B cell (primary cell): Measurements from ENCODE around the gene SNAP47. TPM values are rescaled to one million over a fixed set of nuclear protein-coding genes. Genes with fewer than 3 reads are reported as not detected.

Experiments used
- ATAC-seq: fragments of 200-7000 bp; cut with Tn5 transposase; one replicate; pipeline ENCODE4 v1.10.0; 2021; ENCODE audit warnings: low read depth, mild to moderate bottlenecking, moderate number of reproducible peaks, moderate library complexity
- CTCF ChIA-PET: fragments of 350-600 bp; sonication (Branson Sonifier 250); formaldehyde crosslinking; loops from one replicate; lab custom pipeline; 2021; ENCODE audit warnings: antibody characterized with exemption, inconsistent platforms; lab: Charles Lee
- POLR2A ChIA-PET: fragments of 350-600 bp; sonication (Branson Sonifier 250); formaldehyde crosslinking; loops from one replicate; lab custom pipeline; 2021; ENCODE audit warnings: antibody characterized with exemption; lab: Charles Lee
- DNase-seq: peaks from one replicate; pipeline ENCODE4 v3.0.0; 2013
- H2AFZ ChIP-seq: 2 replicates; pipeline ENCODE4 v1.6.1; 2012; ENCODE audit warnings: mild to moderate bottlenecking, low read depth, low read length; ENCODE audit not compliant: insufficient read depth, poor library complexity, severe bottlenecking
- H3K27ac ChIP-seq, 2 donors: 1 replicate in 1 of 2; 2 replicates in 1 of 2; pipeline ENCODE4 v1.5.1; 2012 to 2013; ENCODE audit warnings: low read length in 2 of 2, mild to moderate bottlenecking in 2 of 2, moderate library complexity in 1 of 2
- H3K27me3 ChIP-seq, 4 experiments: fragments of 200-600 bp in 1 of 4; sonication (generic) in 1 of 4; replicated peaks in 1 of 4; 1 replicate in 2 of 4; 2 replicates in 2 of 4; pipeline versions ENCODE4 v1.6.1 to v1.7.0; 2013 to 2016; ENCODE audit warnings: low read length in 3 of 4, mild to moderate bottlenecking in 2 of 4, mixed read lengths in 1 of 4, moderate library complexity in 1 of 4; ENCODE audit not compliant: insufficient read depth in 4 of 4, control insufficient read depth in 3 of 4; ENCODE audit errors: control extremely low read depth in 1 of 4
- H3K36me3 ChIP-seq, 2 experiments: replicated peaks in 1 of 2; 1 replicate in 1 of 2; 2 replicates in 1 of 2; pipeline versions ENCODE4 v1.6.1 to v1.7.1; 2013; ENCODE audit warnings: low read length in 1 of 2; ENCODE audit not compliant: insufficient read depth in 2 of 2, control insufficient read depth in 1 of 2; ENCODE audit errors: control extremely low read depth in 1 of 2, extremely low read depth in 1 of 2
- H3K4me1 ChIP-seq, 2 donors: fragments of 200-600 bp in 1 of 2; sonication (generic) in 1 of 2; 1 replicate in 1 of 2; 2 replicates in 1 of 2; pipeline versions ENCODE4 v1.5.1 to v1.6.1; 2013 to 2017; ENCODE audit warnings: low read length in 2 of 2; ENCODE audit not compliant: control insufficient read depth in 2 of 2, insufficient read depth in 2 of 2
- H3K4me2 ChIP-seq: replicated peaks from 2 replicates; pipeline ENCODE3; 2012; ENCODE audit warnings: mild to moderate bottlenecking, low read depth, low read length; ENCODE audit not compliant: poor library complexity, severe bottlenecking
- H3K4me3 ChIP-seq, 5 experiments: fragments of 200-600 bp in 1 of 5; sonication (generic) in 1 of 5; 1 replicate in 3 of 5; 2 replicates in 2 of 5; pipeline versions ENCODE4 v1.5.1 to v1.7.0; 2011 to 2016; ENCODE audit warnings: low read length in 4 of 5, mild to moderate bottlenecking in 4 of 5, low read depth in 2 of 5, control low read depth in 1 of 5, moderate library complexity in 1 of 5; ENCODE audit not compliant: insufficient read depth in 1 of 5; ENCODE audit errors: control extremely low read depth in 1 of 5, extremely low read depth in 1 of 5
- H3K79me2 ChIP-seq: fragments of 200-600 bp; sonication (generic); one replicate; pipeline ENCODE4 v1.6.0; 2016; ENCODE audit warnings: low read length; ENCODE audit not compliant: control insufficient read depth, insufficient read depth
- H3K9ac ChIP-seq: fragments of 200-600 bp; sonication (generic); 2 replicates; pipeline ENCODE4 v1.6.1; 2017; ENCODE audit warnings: mild to moderate bottlenecking, low read length, moderate library complexity
- H3K9me3 ChIP-seq, 3 donors: one replicate each; pipeline versions ENCODE4 v1.6.1 to v1.7.1; 2013; ENCODE audit warnings: low read length in 2 of 3; ENCODE audit not compliant: control insufficient read depth in 2 of 3, insufficient read depth in 1 of 3; ENCODE audit errors: control extremely low read depth in 1 of 3
- H4K20me1 ChIP-seq: 2 replicates; pipeline ENCODE4 v1.6.0; 2012; ENCODE audit warnings: mild to moderate bottlenecking, low read length; ENCODE audit not compliant: insufficient read depth, control insufficient read depth, poor library complexity, severe bottlenecking
- H3K27ac Mint-ChIP-seq: one replicate; pipeline ENCODE4 v1.8.0; 2021; ENCODE audit warnings: mixed read lengths
- H3K27me3 Mint-ChIP-seq: one replicate; pipeline ENCODE4 v1.8.0; 2021; ENCODE audit warnings: mixed read lengths
- H3K4me1 Mint-ChIP-seq: one replicate; pipeline ENCODE4 v1.8.0; 2021; ENCODE audit warnings: mixed read lengths
- H3K4me3 Mint-ChIP-seq: one replicate; pipeline ENCODE4 v1.8.0; 2021; ENCODE audit warnings: mixed read lengths
- H3K9me3 Mint-ChIP-seq: one replicate; pipeline ENCODE4 v1.8.0; 2022; ENCODE audit warnings: mixed read lengths; ENCODE audit not compliant: insufficient read depth
- EZH2 ChIP-seq: IDR thresholded peaks from 2 replicates; pipeline ENCODE4 v1.6.1; 2012; ENCODE audit warnings: borderline replicate concordance, low read depth, mild to moderate bottlenecking, moderate library complexity, low read length; ENCODE audit not compliant: insufficient read depth, poor library complexity, severe bottlenecking
- WGBS: methylation state at CpG from one replicate; pipeline ENCODE4 v1.1.5; 2013; ENCODE audit warnings: missing lambda C conversion rate; ENCODE audit not compliant: insufficient coverage; 5-methylcytosine and 5-hydroxymethylcytosine counted together
- intact Hi-C: fragments of 100-400 bp; cut with micrococcal nuclease; formaldehyde crosslinking; loops from one replicate; pipeline ENCODE4 v1.10.0; 2022
- polyA plus RNA-seq: library from polyadenylated mRNA; depleted of rRNA; stranded (reverse); fragments of >200 nt; gene quantifications from 2 replicates; pipeline ENCODE4 v1.2.3, GENCODE V29; 2012
- total RNA-seq, 2 donors: library from RNA; stranded (reverse); fragments of 120-200 nt in 1 of 2; gene quantifications; 1 replicate in 1 of 2; 2 replicates in 1 of 2; pipeline versions ENCODE4 v1.2.3 to v1.2.4, GENCODE V29; 2013 to 2022
- TF ChIP-seq, protein P1 (sequence below): fragments of 200-600 bp; IDR thresholded peaks from one replicate; pipeline ENCODE4 v1.8.0; 2022; ENCODE audit warnings: antibody characterized with exemption, mild to moderate bottlenecking

The SNAP47 gene
- total and polyA plus RNA-seq, 2 donors (not counting 1 experiment from before 2014, with no cell fraction given): 25.6 to 34.9 TPM

DNA sequence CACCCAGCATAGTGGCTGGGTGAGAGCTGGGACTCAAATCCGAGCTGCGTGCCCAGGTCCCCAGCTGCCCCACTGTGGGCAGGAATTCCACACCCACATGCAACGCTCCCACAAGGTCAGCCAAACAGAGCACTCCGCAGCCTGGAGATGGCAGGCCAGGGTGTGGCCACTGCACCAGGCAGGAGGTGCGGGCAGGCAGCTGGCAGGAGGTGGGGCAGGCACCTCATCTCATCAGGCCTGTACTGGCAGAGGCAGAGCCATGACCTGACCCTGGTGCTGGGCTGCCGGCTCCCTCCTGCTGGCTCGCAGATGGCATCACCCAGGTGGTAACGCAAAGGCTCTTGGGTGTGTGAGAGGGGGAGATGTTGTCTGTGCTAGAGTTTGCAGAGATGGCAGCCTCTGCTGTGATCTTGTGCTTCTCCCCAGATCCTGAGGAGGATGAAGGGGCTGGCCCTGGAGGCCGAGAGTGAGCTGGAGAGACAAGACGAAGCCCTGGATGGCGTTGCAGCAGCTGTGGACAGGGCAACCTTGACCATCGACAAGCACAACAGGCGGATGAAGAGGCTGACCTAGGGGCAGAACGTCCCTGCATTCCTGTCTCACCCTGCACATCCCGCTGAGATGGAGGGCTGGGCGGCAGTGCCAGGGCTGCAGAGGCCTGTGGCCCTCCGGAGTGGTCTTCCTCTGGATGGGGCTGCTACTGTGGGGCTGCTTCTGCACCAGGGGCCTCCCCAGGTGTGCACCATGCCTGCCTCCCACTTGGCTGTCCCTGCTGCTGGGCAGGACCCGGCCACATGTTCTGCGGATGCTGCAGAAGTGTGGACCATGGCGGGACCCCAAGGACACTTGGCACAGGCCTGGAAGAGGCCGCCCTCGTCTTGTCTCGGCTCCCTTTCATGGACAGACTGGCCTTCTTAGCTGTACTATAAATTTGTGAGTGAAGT, 45.1 kb downstream of the SNAP47 start:
- Histone ChIP-seq H3K9me3 (peaks cover 0 to 7% (median 0%) of the 10 kb centered on the region in 3 donors), H3K27ac (no peak overlapping the region), H3K9ac (no peak overlapping the region), H3K4me2 (no peak overlapping the region), H3K27me3 (no peaks in the 10 kb centered on the region), H2AFZ (no peak overlapping the region), H3K4me1 (peaks cover 0 to 3% of the 10 kb centered on the region in 2 donors), H4K20me1 (no peaks in the 10 kb centered on the region), H3K79me2 (no peaks in the 10 kb centered on the region), H3K4me3 (no peak overlapping the region), H3K36me3 (peaks cover 0 to 23% of the 10 kb centered on the region in 2 experiments)
- Mint-ChIP-seq H3K4me3 (no peak overlapping the region), H3K27ac (no peak overlapping the region), H3K4me1 (peaks cover under 1% of the 10 kb centered on the region), H3K27me3 (no peaks in the 10 kb centered on the region), H3K9me3 (no peaks in the 10 kb centered on the region)
- ChIA-PET POLR2A (no interaction called here), CTCF (no interaction called here)
- DNase-seq: no peak
- no peak for TF ChIP-seq EZH2
- TF ChIP-seq, protein P1, sequence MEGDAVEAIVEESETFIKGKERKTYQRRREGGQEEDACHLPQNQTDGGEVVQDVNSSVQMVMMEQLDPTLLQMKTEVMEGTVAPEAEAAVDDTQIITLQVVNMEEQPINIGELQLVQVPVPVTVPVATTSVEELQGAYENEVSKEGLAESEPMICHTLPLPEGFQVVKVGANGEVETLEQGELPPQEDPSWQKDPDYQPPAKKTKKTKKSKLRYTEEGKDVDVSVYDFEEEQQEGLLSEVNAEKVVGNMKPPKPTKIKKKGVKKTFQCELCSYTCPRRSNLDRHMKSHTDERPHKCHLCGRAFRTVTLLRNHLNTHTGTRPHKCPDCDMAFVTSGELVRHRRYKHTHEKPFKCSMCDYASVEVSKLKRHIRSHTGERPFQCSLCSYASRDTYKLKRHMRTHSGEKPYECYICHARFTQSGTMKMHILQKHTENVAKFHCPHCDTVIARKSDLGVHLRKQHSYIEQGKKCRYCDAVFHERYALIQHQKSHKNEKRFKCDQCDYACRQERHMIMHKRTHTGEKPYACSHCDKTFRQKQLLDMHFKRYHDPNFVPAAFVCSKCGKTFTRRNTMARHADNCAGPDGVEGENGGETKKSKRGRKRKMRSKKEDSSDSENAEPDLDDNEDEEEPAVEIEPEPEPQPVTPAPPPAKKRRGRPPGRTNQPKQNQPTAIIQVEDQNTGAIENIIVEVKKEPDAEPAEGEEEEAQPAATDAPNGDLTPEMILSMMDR: no peak
- WGBS: 91% methylated on average over 17 of the region's 23 CpGs
- intact Hi-C loops: loop anchor here (10.0 kb wide), 1 partner anchor 704 kb away; the partner anchor contains the start of gene RNF187
- ATAC-seq: no peak
